A375 (cell line): ENCODE data around the gene KLF6. TPM values are rescaled to one million over a fixed set of nuclear protein-coding genes. Genes with fewer than 3 reads are reported as not detected.

ENCODE experiments used
- total RNA-seq: library from RNA; depleted of rRNA; stranded (reverse); fragments of >200 nt; shearing (Covaris generic); gene quantifications from 2 replicates; pipeline ENCODE4 v1.2.3, GENCODE V29; 2014; rRNA removed

The KLF6 gene
- total RNA-seq: 19.4 and 21.2 TPM in 2 replicates

DNA sequence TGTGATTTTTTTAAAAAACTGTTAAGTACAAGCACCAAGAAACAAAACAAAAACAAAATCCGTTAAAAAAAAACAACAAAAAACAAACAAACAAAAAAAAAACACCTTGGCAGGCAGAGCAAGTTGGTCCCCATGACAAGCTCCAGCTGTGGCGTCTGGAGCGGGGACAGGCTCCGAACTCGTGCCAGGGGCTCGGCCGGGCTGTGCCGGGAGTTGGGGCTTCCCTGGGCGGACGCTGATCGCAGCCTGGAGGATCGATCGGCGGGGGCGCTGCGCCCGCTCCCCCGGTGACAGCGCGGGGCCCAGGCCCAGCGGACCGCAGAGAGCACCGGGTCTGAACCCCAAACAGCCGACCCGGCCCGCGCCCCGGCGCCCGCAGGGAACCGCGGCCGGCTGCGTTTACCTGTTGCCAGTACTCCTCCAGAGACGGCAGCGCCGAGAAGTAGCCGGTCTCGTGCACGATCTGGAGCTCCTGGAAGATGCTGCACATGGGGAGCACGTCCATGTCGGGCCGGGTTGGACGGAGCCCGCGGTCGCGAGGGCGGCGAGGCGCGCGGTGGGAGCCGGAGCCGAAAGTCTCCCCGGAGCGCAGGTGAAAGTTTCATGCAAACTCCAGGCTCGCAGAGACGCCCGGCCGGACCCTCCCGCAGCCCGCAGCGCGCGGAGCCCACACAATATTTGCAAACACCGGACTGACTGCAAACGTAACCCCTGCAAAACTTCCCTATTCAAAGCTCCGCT lies at the start of gene KLF6:
Gene KLF6 (minus strand): TSS at position 700 of the 741 bp plus-strand sequence. CDS start 195 bp downstream, at position 505.

